ENCODE data around the gene COQ2.

DNA sequence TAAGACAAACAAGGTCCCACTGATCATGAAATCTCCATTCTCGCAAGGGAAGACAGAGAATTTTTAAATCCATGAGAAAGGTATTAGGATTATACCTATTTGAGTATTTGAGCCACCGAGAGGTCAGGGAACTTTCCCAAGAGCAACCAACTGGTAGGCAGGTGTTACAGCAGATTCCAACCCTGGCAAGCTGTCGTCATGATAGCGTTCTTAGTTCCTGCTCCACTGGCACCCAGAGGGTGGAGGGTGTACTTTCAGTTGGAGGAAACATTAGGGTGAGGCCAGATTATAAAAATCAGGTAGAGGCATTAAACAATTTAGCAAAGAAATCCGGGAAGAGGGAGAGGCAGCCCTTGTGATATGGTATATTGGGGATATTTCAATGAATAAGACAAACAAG is 23.3 kb downstream of the COQ2 start:
- TF ChIP-seq EZH2 (IDR thresholded peaks at IDR 0.05; ENCODE audit: insufficient read depth, poor library complexity, severe bottlenecking) (no peak), EZH2phosphoT487 (IDR thresholded peaks at IDR 0.05; ENCODE audit: insufficient read depth, low read depth) (no peak)
